ENCODE measurements around the gene NDC80. TPM values are rescaled to one million over a fixed set of nuclear protein-coding genes. Genes with fewer than 3 reads are reported as not detected.
"Not testable (repeated sequence)": the region's sequence is repeated elsewhere in the genome, so short reads cannot be mapped to it uniquely, and the experiment has no call there.

NDC80 gene
- polyA plus RNA-seq, 3 donors = 0.16 to 4.0 (median 0.21) TPM

DNA sequence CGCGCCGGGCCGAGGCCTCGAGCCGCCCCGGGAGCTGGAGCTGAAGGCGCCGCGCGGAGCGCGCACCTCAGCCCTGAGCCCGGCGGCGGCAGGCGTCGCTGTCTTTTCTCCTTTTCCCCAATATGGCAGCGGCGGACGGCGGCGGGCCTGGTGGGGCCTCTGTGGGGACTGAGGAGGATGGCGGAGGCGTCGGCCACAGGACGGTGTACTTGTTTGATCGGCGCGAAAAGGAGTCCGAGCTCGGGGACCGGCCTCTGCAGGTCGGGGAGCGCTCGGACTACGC lies 84.5 kb downstream of the NDC80 start:
- peak overlapping the region; percentile 96 for H3K27ac ChIP-seq (ENCODE audit: low read depth, low read length)
- 0 to 1% (median 0%) methylated on average over 28 to 37 of the region's 37 CpGs for WGBS, 3 donors

DNA sequence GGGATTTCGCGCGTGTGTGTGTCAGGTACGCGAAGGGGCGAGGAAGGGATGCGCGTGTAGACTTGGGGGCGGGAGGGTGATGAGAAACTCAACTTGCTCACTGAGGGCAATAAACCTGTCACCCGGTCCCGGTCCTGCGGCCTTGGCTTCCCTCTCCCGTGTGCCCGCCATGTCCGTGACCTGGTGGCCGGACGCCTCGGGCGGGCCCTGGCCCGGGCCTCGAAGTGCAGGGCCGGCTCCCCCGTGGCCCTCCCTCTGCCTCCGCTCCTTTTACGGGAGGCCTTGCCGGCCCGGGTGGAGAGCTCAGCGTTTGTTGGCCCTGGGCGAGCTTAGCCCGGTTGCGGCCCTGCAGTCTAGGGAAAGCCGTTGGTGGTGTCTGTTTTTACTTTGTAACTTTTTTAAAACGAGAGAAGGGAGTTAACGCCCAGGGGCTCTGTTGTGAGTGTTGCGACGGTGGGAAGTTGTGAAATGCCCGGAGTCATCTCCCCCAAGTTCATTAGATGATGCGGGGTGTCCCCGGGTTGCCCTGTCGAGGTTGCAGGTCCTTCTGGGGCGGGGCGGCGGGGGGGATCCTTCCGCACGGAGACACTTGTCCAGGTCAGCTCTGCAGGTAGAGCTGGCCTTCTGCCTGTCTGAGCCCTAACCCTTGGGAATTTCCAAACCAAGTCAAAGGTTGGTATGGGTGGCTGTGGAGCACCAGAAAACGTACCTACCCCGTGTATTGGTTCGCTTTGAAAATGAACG lies 85.1 kb downstream of the NDC80 start:
- peak overlapping the region; percentile 96 for H3K27ac ChIP-seq (ENCODE audit: low read depth, low read length)
- WGBS, 3 donors = 0 to 1% (median 1%) methylated on average over 42 to 49 of the region's 49 CpGs

DNA sequence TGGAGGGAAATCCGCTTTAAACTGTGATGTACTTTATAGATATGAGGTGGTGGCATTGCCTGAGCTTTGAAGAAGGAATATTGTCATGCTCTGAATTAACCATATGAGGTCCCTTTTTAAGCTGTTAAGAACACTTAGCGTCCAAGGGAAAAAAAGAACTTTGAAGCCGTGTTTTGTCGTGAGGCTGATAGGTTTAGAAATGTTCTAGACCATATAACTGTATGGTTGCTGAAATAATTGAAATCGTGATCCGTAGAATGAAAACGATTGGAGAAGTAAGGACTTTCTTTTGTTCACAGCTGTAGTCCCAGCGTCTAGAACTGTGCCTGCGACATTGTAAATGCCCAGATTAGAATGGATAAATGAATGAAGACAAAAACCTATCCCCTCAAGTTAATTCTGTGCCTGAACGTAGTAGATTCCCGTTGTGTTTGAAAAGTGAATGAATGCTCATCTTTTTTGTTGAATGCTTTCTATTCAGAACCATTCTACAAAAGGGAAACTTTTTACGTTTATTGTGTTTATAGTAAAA lies 85.7 kb downstream of the NDC80 start:
- no peak overlapping the region for H3K27ac ChIP-seq (ENCODE audit: low read depth, low read length)
- 1 to 4% (median 2%) methylated on average over 12 of the region's 12 CpGs for WGBS, 3 donors

DNA sequence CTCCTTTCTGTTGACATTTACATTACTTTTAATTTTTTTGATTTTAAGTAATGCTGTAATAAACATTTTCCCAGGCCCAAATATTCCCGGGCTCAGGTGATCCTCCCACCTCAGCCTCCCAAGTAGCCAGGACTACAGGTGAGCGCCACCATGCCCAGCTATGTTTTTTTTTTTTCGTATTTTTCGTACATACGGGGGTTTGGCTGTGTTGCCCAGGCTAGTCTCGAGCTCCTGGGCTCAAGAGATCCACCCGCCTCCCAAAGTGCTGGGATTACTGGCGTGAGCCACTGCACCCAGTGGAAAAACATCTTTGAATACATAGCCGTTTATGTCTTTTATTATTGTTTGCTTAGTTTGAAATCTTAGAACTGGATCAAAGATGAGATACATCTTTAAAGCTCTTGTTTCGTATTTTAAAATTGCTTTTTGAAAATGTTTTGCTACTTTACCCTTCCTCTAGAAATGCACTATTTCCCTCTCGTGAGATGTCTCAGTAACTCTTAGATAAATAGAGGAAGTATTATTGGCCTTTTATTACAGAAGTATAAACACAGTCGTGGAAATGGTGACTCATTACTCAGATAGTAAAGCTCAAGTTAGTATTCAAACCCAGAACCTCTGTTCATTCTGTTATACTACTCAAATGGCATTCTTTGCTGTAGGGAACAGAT lies 86.6 kb downstream of the NDC80 start:
- WGBS, 3 donors = 40 to 49% (median 48%) methylated on average over 12 of the region's 12 CpGs

DNA sequence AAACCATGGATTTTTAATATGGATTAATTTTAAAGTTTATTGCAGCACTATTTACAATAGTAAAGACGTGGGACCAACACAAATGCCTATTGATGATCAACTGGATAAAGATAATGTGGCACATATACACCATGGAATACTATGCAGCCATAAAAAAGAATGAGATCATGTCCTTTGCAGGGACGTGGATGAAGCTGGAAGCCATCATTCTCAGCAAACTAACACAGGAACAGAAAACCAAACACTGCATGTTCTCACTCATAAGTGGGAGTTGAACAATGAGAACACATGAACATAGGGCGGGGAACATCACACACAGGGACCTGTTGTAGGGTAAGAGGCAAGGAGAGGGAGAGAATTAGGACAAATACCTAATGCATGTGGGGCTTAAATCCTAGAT lies 89.5 kb downstream of the NDC80 start:
- WGBS, 3 donors = 93 to 98% (median 97%) methylated on average over 3 of the region's 3 CpGs
- not testable (repeated sequence) for H3K27ac ChIP-seq (ENCODE audit: low read depth, low read length)

More for the DNA sequence above, 86.6 kb downstream of the NDC80 start:
- no peak overlapping the region for H3K27ac ChIP-seq (ENCODE audit: low read depth, low read length)

DNA sequence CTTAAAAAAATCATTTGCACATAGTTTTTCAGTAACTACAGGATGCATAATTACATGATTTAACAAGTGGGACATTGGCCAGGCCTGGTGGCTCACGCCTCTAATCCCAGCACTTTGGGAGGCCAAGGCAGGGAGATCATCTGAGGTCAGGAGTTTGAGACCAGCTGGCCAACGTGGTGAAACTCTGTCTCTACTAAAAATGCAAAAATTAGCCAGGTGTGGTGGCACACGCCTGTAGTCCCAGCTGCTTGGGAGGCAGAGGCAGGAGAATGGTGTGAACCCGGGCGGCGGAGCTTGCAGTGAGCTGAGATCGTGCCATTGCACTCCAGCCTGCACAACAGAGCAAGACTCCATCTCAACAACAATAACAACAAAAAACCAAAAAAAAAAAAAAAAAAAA lies 90.9 kb downstream of the NDC80 start:
- WGBS, 3 donors = 87 to 95% (median 92%) methylated on average over 7 of the region's 7 CpGs

DNA sequence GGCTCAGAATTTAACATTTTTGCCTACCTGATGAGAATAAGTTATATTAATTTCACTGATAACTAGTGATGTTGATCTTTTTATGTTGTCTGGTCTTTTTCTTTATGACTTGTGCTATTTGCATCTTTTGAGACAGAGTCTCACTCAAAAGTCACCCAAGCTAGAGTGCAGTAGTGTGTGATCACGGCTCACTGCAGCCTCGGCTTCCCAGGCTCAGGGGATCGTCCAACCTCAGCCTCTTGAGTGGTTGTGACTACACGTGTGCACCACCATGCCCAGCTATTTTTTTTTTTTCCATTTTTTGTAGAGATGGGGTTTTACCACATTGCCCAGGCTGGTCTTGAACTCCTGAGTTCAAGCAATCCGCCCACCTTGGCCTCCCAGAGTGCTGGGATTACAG lies 91.6 kb downstream of the NDC80 start:
- WGBS, 3 donors = 81 to 90% (median 84%) methylated on average over 5 of the region's 5 CpGs
- no peak overlapping the region for H3K27ac ChIP-seq (ENCODE audit: low read depth, low read length)

More for the DNA sequence above, 90.9 kb downstream of the NDC80 start:
- H3K27ac ChIP-seq (ENCODE audit: low read depth, low read length) = not testable (repeated sequence)

Other genes starting within 250 kb of the NDC80 start
- 1 to 10 TPM; 2.5 to 4.9 (median 3.9) TPM for gene METTL4, start 52 bp upstream of the NDC80 start, polyA plus RNA-seq
- 10 to 100 TPM; 10.8 to 13.6 (median 11.8) TPM for gene SMCHD1, start 84.2 kb downstream of the NDC80 start, polyA plus RNA-seq